ENCODE data around the gene NPY5R. TPM values are rescaled to one million over a fixed set of nuclear protein-coding genes. Genes with fewer than 3 reads are reported as not detected.

Gene NPY5R
- total RNA-seq, 1 donor from 2014 or later, result 0.25 TPM

DNA sequence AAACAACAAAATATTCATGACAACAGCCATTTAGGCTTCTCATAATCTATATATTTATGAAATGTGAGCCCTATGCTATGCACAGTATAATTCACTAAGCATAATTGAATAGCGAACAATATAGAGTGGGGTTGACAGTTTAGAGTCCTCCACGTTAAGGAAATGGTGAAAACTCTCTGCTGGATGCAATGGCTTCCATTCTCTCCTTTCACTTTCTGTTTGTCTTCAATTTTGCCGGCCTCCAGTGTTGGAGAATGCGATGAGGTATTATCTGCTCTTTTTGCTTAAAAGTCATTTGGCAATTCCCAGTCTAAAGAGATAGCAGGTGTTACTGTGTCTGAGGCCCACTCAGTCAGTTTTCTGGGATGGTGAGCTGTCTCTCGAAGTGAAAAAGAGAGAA is 52.1 kb downstream of the NPY5R start:
- H3K4me3 ChIP-seq, result peak overlapping the region; percentile 41

DNA sequence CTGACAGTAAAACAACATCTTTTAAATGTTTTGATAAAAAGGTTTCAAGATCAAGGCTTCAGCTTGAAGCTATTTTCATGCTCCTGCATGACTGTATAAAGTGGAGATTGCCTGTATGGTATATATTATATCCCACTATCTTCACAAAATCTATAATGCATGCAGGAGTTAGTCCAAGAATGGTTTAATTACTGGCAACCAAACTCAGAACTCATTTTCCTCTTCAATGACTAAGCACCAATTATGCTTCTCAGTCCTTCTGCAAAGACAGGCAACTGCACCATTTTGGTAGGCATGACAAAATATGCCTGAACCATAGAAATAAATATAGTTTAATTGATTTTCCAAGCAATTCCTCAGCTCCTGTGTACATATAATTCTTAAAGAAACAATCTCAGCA is 54.5 kb downstream of the NPY5R start:
- H3K27me3 ChIP-seq (ENCODE audit: low read depth), result no peaks in the 10 kb centered on the region
- no peak overlapping the region for H3K27ac ChIP-seq (replicated peaks)
- TF ChIP-seq, protein P1, sequence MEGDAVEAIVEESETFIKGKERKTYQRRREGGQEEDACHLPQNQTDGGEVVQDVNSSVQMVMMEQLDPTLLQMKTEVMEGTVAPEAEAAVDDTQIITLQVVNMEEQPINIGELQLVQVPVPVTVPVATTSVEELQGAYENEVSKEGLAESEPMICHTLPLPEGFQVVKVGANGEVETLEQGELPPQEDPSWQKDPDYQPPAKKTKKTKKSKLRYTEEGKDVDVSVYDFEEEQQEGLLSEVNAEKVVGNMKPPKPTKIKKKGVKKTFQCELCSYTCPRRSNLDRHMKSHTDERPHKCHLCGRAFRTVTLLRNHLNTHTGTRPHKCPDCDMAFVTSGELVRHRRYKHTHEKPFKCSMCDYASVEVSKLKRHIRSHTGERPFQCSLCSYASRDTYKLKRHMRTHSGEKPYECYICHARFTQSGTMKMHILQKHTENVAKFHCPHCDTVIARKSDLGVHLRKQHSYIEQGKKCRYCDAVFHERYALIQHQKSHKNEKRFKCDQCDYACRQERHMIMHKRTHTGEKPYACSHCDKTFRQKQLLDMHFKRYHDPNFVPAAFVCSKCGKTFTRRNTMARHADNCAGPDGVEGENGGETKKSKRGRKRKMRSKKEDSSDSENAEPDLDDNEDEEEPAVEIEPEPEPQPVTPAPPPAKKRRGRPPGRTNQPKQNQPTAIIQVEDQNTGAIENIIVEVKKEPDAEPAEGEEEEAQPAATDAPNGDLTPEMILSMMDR (IDR thresholded peaks at IDR 0.05; ENCODE audit: borderline replicate concordance), result no peak
- H3K4me3 ChIP-seq, result no peak overlapping the region
- no peaks in the 10 kb centered on the region for H3K36me3 ChIP-seq
- H3K4me1 ChIP-seq, result no peaks in the 10 kb centered on the region
- no peak for DNase-seq
- intact Hi-C loops (cut with micrococcal nuclease), result no loop called here
- no peaks in the 10 kb centered on the region for H3K9me3 ChIP-seq (replicated peaks)

More for the DNA sequence above, 52.1 kb downstream of the NPY5R start:
- Histone ChIP-seq H3K4me1 (no peaks in the 10 kb centered on the region), H3K27ac (replicated peaks) (peak overlapping the region; percentile 31), H3K9me3 (replicated peaks) (no peaks in the 10 kb centered on the region), H3K36me3 (no peaks in the 10 kb centered on the region), H3K27me3 (ENCODE audit: low read depth) (no peaks in the 10 kb centered on the region)
- TF ChIP-seq, protein P1 (IDR thresholded peaks at IDR 0.05; ENCODE audit: borderline replicate concordance), result no peak
- DNase-seq, result no peak
- intact Hi-C loops (cut with micrococcal nuclease), result no loop called here

DNA sequence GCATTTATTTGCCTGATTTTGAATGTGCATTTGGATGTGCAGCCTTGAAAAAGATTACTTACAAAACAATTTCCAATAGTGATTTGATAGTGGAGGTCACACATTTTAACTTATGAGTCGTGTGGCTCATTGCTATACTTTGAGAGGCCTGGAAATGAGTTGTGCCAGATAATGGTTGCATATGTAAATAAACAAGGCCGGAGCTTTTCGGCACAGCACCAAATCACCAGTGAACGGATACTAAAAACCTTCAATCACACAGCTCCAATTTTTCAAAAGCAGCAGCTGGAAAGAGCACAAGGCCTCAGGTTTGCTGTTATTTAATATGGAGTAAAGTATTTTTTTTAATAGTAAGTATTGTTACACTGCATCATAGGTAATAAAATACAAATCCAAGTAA is 57.2 kb downstream of the NPY5R start:
- intact Hi-C loops (cut with micrococcal nuclease), result no loop called here
- no peaks in the 10 kb centered on the region for H3K4me1 ChIP-seq
- no peak overlapping the region for H3K27ac ChIP-seq (replicated peaks)

More for the DNA sequence above, 57.2 kb downstream of the NPY5R start:
- Histone ChIP-seq H3K27me3 (ENCODE audit: low read depth) (no peaks in the 10 kb centered on the region), H3K4me3 (no peak overlapping the region), H3K36me3 (no peaks in the 10 kb centered on the region), H3K9me3 (replicated peaks) (no peaks in the 10 kb centered on the region)
- TF ChIP-seq, protein P1 (IDR thresholded peaks at IDR 0.05; ENCODE audit: borderline replicate concordance), result no peak
- DNase-seq, result no peak

Other genes starting within 250 kb of the NPY5R start
- gene NAF1, start 177.0 kb upstream of the NPY5R start, total RNA-seq, result 11.4 TPM
- 1.6 TPM for gene NPY1R, start 11.3 kb upstream of the NPY5R start, total RNA-seq
- gene TKTL2, start 129.9 kb downstream of the NPY5R start, total RNA-seq, result not detected
- gene TMA16, start 150.8 kb downstream of the NPY5R start, total RNA-seq, result 7.1 TPM